H1 (cell line): ENCODE results near the gene MKKS.

Source experiments
- CREB1 ChIP-seq: IDR thresholded peaks from 2 replicates; pipeline ENCODE4 v1.6.1; 2012; ENCODE audit warnings: inconsistent platforms
- EZH2 ChIP-seq: fragments of 200-600 bp; sonication (generic); IDR thresholded peaks from 2 replicates; pipeline ENCODE4 v1.7.1; 2012; ENCODE audit warnings: low read depth, mild to moderate bottlenecking, moderate library complexity, low read length, inconsistent platforms; ENCODE audit not compliant: severe bottlenecking
- JUND ChIP-seq: IDR thresholded peaks from 2 replicates; pipeline ENCODE4 v1.6.1; 2011; ENCODE audit warnings: mild to moderate bottlenecking, improper control_type of control experiment, low read length
- KDM1A ChIP-seq: fragments of 200-600, 300-600 bp; sonication (generic); IDR thresholded peaks from 2 replicates; pipeline ENCODE4 v1.7.1; 2016; ENCODE audit warnings: mild to moderate bottlenecking, low read length, borderline replicate concordance
- MAFK ChIP-seq: IDR thresholded peaks from 2 replicates; pipeline ENCODE4 v1.6.1; 2012; ENCODE audit warnings: low read depth, mild to moderate bottlenecking, improper control_type of control experiment, low read length
- SIRT6 ChIP-seq: IDR thresholded peaks from one replicate; pipeline ENCODE4 v1.7.1; 2012; ENCODE audit warnings: low read length, inconsistent platforms
- TF ChIP-seq, protein P1 (sequence below), 3 experiments: IDR thresholded peaks; 1 replicate in 2 of 3; 2 replicates in 1 of 3; pipeline versions ENCODE4 v1.5.1 to v1.6.1; 2011; ENCODE audit warnings: low read length in 3 of 3, mild to moderate bottlenecking in 3 of 3, inconsistent platforms in 2 of 3, low read depth in 1 of 3, moderate library complexity in 1 of 3; ENCODE audit not compliant: insufficient read depth in 1 of 3; ENCODE audit errors: control extremely low read depth in 1 of 3
- TF ChIP-seq, protein P2 (sequence below): IDR thresholded peaks from 2 replicates; pipeline ENCODE4 v1.6.1; 2011; ENCODE audit warnings: low read length, improper control_type of control experiment

DNA sequence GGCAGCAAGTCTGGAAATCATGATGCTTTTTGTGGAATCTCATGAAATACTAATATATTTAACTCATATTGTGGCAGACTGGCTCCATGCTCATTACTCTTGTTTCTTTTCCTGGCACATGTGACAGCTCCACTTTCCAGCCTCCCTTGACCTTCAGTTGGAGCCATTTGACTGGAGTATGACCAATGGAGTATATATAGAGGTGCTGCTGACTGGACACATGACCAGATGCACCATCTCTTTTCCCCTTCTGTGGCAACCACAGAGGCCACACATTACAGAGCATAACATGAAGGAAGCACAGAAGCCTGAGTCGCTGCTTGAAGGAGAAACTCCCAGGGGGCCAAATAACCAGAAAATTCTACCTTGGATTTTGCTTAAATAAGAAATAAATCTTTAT, 77.4 kb downstream of the MKKS start:
- TF ChIP-seq SIRT6 (no peak), CREB1 (no peak), EZH2 (no peak), JUND (no peak), MAFK (no peak), KDM1A (no peak)
- TF ChIP-seq, protein P1, sequence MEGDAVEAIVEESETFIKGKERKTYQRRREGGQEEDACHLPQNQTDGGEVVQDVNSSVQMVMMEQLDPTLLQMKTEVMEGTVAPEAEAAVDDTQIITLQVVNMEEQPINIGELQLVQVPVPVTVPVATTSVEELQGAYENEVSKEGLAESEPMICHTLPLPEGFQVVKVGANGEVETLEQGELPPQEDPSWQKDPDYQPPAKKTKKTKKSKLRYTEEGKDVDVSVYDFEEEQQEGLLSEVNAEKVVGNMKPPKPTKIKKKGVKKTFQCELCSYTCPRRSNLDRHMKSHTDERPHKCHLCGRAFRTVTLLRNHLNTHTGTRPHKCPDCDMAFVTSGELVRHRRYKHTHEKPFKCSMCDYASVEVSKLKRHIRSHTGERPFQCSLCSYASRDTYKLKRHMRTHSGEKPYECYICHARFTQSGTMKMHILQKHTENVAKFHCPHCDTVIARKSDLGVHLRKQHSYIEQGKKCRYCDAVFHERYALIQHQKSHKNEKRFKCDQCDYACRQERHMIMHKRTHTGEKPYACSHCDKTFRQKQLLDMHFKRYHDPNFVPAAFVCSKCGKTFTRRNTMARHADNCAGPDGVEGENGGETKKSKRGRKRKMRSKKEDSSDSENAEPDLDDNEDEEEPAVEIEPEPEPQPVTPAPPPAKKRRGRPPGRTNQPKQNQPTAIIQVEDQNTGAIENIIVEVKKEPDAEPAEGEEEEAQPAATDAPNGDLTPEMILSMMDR (IDR thresholded peaks at IDR 0.05; ENCODE audit: control extremely low read depth in 1 of 3, insufficient read depth in 1 of 3, low read depth in 1 of 3, low read length in 3 of 3) = no peak
- TF ChIP-seq, protein P2, sequence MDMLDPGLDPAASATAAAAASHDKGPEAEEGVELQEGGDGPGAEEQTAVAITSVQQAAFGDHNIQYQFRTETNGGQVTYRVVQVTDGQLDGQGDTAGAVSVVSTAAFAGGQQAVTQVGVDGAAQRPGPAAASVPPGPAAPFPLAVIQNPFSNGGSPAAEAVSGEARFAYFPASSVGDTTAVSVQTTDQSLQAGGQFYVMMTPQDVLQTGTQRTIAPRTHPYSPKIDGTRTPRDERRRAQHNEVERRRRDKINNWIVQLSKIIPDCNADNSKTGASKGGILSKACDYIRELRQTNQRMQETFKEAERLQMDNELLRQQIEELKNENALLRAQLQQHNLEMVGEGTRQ = no peak
